Myocyte (in vitro differentiated cells): ENCODE data around the gene SCIN. TPM values are rescaled to one million over a fixed set of nuclear protein-coding genes. Genes with fewer than 3 reads are reported as not detected.

Experiments used
- DNase-seq: peaks from one replicate; pipeline ENCODE4 v3.0.0-alpha.2; 2012; ENCODE audit warnings: low read depth
- total RNA-seq: library from RNA; depleted of rRNA; stranded (reverse); fragments of >200 nt; gene quantifications from 2 replicates; pipeline ENCODE4 v1.2.3, GENCODE V29; 2014

SCIN gene
- total RNA-seq, 1 donor from 2014 or later, result 1.7 TPM

GRCh38 chr7:12567015-12567414, 3.5 kb upstream of the SCIN start:
- DNase-seq, result no peak

DNA sequence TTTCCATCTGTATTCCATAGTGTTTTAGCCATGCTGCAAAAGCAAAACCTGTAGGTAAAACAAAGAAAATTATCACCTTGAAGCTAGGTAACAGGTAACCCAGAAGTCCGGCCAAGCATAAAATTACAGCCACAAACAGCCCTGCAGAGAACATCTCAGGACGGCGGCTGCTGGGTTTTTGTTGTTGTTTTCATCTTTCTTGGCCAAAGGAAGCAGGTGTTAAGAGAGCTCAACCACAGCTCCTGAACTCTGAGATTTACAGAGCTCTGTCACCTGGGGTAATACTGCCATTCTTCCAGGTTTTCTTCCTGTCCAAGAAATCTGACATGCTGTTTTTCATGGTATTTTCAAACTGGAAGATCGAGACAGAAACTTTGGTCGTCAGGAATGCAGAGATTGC, 847 bp upstream of the SCIN start:
- no peak for DNase-seq

GRCh38 chr7:12570168-12570533, 369 bp upstream of the SCIN start:
- DNase-seq, result no peak

DNA sequence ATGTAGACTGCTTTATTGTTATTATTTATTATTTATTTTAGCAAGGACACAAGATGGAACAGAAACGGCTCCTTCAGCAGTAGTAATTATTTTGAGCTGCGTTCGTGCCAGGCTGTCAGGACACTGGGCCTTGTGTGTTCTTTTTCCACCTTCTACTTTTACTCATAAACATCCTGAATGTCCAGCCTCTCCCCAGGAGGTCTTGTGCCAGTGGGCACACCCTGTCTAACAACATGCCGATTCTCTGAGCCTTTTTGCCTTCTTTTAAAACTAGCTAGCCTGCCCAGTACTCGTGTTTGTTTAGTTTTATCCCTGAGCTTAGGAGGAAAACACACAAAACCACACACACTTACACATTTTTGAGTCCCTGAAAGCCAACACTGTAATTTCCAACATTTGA, 1.2 kb downstream of the SCIN start:
- DNase-seq, result no peak

DNA sequence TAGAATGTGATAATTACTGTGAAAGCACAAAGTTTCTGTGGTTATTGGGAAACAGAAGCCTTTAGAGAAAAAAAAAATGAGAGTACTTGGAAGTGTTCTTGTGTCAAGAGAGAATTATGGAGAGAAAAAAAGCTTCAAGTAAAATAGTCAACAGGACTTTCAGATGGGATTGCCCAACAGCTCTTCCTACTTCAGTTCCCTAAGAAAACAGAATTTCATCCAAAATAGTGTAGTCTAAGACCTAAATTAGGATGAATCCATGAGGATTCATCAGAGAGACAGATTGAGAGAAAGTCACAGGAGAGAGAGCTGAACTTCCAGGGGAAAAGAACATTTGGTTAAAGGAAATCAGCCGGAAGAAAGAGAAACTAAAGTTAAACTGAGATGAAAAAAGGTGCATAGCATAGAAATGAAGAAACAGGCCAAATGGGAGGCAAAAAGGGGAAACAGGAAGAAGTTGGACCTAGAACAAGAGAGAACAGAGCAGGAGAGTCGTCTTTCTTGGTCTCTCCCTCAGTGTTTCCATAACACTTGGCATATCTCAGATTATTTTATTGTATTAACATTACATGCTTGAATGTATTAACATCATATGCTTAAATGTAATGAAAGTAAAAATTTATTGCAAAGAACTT, 2.5 kb downstream of the SCIN start:
- DNase-seq, result no peak

DNA sequence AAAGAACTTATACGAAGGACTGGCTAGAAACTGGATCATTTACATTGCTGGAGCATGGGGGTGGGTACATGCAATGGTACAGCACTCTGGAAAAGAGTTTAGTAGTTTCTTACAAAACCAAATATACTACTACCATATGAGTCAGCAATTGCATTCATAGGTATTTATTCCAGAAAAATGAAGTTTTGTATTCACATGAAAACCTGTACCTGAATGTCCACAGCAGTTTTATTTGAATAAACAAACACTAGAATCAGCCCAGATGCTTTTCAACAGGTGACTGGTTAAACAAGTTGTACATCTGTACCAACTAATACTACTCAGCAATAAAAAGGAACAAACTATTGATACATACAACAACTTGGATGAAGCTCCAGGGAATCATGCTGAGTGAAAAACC, 3.4 kb downstream of the SCIN start:
- DNase-seq, result no peak

- DNase-seq, result no peak
These were observed 8.6 kb downstream of the SCIN start for GRCh38 chr7:12578930-12579640.

DNA sequence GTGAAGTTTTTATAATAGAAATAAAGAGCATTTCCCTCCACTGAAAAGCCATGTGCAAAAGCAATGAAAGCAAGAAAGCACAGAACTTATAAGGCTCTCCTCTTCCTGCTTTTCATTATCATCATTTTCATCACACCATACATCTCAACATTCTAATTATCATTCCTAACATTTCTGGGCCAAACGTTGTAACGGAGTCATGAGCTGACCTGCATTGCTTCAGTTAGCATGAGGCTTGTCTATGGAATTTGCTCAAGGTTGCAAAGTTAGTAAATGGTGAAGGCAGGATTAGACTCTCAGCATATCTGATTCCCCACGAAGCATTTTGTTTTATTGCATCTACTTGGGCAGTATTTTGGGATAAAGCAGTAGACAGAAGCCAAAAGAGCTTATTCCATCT, 11.4 kb downstream of the SCIN start:
- DNase-seq, result no peak

DNA sequence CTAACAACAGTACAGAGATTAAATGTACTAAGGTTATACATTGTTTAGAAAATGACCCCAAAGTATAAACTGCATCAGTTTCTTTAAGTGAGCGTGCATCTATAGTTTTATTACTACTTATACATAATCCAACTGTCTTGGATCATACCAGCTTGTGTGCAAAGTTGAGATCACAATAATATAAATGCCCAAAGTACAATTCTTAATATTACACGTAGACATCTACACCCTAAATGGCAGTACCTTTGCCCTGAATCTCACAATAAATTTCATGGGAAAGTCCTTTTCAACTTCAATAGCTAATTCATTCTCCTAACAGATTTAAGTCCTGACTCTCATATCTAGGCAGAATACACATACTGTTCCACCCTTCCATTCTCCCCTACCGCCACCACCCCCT, 11.8 kb downstream of the SCIN start:
- DNase-seq, result no peak

GRCh38 chr7:12583176-12583575, 12.7 kb downstream of the SCIN start:
- peak; percentile 47 for DNase-seq

DNA sequence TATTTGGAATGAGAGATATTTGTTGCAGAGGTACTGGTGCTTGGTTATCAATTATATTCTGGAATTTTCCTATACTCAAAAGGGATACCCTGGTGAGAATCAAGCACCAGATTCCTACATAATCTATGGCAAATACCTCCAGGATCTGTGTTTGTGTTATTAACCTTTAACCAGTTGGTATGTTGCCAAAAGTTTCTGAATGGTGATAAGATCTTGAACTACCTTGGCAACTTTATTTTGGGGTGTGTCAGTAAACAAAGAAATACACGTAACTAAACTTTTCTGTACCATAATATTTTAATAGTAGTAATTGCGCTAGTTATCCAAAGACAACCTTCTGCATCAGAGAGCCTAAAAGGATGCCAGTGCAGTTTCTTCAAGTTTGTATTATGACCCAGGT, 13.4 kb downstream of the SCIN start:
- DNase-seq, result no peak

- DNase-seq, result peak; percentile 86
These were observed 14.4 kb downstream of the SCIN start for GRCh38 chr7:12584930-12585329.

DNA sequence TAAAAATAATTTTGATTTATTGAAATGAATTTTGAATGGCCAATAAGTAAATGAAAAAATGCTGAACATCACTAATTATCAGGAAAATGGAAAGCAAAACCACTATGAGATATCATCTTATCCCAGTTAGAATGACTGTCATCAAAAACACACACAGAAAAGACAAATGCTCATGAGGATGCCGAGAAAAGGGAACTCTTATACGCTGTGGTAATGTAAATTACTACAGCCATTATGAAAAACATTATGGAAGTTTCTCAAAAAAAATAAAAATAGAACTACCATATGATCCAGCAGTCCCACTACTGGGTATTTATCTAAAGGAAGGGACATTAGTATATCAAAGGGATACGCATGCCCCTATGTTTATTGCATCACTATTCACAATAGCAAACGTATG, 15.8 kb downstream of the SCIN start:
- no peak for DNase-seq

- DNase-seq, result no peak
These were observed 17.9 kb downstream of the SCIN start for GRCh38 chr7:12588259-12588904.

- DNase-seq, result no peak
These were observed 20.0 kb downstream of the SCIN start for GRCh38 chr7:12590559-12590958.

GRCh38 chr7:12594122-12594897, 23.8 kb downstream of the SCIN start:
- no peak for DNase-seq

DNA sequence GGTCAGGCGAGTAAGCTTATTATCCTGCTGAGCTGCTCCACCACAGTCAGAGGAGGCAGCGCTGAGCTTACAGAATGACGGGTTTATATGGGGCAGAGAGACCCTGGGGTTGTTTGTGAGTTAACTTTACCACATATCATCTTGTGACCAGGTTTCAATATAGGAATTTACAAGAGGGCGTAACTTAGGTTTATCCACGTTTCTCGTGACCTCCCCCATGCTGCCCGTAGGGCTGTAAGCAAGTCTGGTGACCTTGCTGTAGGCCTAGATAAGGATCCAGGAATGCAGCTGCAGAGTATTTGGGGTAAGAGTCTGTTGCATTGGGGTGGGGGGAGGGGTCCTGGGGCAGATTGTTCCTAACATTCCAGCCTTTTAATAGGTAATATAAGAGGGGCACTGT, 24.6 kb downstream of the SCIN start:
- DNase-seq, result no peak

DNA sequence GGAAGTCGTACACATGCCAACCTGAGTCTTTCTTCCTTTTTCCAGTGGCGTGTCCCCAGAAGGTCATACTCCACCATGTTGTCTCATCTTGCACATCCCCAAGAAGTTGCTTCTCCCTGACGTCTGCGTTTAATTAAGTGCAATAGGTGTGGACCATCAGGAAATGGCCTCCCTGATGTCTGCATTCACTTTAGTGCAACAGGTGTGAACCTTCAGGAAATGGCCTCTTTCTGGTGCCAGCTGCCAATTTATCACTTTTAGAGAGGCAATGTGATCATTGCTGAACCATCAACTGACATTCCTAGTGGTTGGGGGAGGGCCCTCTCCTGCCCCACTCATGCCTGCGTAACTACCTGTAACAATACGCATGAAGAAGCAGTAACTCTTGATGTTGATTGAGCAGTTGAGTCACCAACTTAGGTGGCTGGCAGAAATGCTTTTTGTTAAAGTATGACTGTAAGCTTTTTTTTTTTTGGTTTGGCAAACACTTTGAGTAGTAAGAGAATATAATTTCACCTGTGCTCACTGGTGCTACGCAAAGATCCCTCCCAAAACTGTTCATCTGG, 25.8 kb downstream of the SCIN start:
- no peak for DNase-seq

DNA sequence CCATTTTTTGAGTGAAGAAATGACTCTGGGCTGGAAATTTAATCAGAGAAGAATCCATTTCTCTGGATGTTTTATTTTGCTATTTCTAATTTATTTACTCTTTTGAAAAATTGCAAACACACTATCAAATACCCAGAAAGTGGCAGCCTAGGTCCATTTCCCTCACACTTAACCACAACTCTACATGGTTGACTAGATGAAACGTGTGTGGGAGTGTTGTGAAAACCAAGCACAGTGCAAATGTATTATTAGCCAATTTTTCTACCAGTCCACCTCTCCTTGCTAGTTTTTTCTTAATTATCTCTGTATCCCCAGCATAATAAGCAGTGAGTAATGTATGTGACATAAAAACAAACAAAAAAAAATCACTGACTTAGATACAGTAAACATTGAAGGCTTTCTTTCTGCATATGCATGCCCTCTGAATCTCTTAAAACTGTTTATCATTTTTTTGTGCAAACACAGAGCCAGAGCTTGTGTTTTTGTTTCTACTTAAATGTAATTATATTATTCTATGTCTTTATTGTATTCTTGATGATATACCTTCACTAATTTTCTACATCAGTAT, 30.9 kb downstream of the SCIN start:
- DNase-seq, result no peak

DNA sequence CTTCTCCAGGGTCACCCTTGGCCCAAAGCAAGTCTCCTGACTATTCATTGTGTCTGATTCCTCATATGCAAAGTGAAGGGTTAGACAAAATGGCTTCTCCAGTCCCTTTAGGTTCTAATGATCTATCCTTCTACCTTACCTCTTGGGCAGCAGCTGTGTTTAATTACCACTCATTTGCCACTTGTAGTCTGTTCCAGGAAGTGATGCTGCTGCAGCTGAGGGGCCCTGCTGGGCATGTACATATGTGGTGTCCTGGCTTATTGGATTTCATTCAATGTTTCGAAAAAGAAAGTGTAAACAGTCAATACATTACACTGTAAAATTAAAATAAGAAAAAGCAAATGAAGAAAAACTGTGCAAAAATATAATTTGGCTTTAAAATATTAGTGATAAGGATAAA, 36.6 kb downstream of the SCIN start:
- DNase-seq, result peak; percentile 26

DNA sequence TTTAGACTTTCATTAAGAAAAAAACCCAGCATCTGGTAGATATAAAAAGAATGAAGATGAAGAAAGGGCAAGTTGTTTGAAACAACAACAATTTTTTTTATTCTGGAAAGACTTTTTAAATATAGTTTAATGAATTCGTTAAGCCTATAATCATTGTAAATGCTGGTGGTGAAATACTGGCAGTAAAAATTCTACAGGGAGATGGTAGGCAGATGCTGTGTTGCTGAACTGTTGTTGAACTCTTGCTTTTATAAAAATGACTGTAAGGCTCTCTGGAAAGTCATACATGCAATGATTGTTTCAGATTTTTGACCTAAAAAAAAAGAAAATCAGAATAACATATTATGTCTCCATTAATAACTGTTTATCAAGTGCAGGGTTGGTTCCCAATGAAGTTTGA, 39.0 kb downstream of the SCIN start:
- no peak for DNase-seq
